HCT116 (cell line): ENCODE data around the gene DLL1.

Source experiments
- EGR1 ChIP-seq: IDR thresholded peaks from 2 replicates; pipeline ENCODE4 v1.6.1; 2012; ENCODE audit warnings: low read depth
- ELF1 ChIP-seq: IDR thresholded peaks from 2 replicates; pipeline ENCODE4 v1.6.1; 2012; ENCODE audit warnings: low read depth, borderline replicate concordance
- EZH2phosphoT487 ChIP-seq: fragments of 200-600 bp; IDR thresholded peaks from 2 replicates; pipeline ENCODE4 v1.6.1; 2018; ENCODE audit warnings: antibody characterized with exemption, borderline replicate concordance
- JUND ChIP-seq: IDR thresholded peaks from 2 replicates; pipeline ENCODE4 v1.6.1; 2012
- MAX ChIP-seq: IDR thresholded peaks from 2 replicates; pipeline ENCODE4 v1.6.1; 2012
- SP1 ChIP-seq: IDR thresholded peaks from 2 replicates; pipeline ENCODE4 v1.6.1; 2012; ENCODE audit warnings: low read depth
- ZNF274 ChIP-seq: fragments of 200-500 bp; sonication (Bioruptor generic); IDR thresholded peaks from 2 replicates; pipeline ENCODE4 v1.6.1; 2014; ENCODE audit warnings: mild to moderate bottlenecking, low read depth, low read length, inconsistent platforms
- TF ChIP-seq, protein P1 (sequence below), 3 experiments: fragments of 200-600 bp in 1 of 3; sonication (generic) in 1 of 3; IDR thresholded peaks in 2 of 3; conservative IDR thresholded peaks in 1 of 3; 2 replicates each; pipeline ENCODE4 v1.5.1; 2012 to 2017; ENCODE audit warnings: low read depth in 2 of 3, low read length in 2 of 3, antibody characterized with exemption in 1 of 3, borderline replicate concordance in 1 of 3, control low read depth in 1 of 3, mild to moderate bottlenecking in 1 of 3, mixed read lengths in 1 of 3, mixed run types in 1 of 3, moderate library complexity in 1 of 3; ENCODE audit not compliant: insufficient read depth in 1 of 3

GRCh38 chr6:170253226-170253909 is 37.5 kb downstream of the DLL1 start:
- TF ChIP-seq, protein P1, sequence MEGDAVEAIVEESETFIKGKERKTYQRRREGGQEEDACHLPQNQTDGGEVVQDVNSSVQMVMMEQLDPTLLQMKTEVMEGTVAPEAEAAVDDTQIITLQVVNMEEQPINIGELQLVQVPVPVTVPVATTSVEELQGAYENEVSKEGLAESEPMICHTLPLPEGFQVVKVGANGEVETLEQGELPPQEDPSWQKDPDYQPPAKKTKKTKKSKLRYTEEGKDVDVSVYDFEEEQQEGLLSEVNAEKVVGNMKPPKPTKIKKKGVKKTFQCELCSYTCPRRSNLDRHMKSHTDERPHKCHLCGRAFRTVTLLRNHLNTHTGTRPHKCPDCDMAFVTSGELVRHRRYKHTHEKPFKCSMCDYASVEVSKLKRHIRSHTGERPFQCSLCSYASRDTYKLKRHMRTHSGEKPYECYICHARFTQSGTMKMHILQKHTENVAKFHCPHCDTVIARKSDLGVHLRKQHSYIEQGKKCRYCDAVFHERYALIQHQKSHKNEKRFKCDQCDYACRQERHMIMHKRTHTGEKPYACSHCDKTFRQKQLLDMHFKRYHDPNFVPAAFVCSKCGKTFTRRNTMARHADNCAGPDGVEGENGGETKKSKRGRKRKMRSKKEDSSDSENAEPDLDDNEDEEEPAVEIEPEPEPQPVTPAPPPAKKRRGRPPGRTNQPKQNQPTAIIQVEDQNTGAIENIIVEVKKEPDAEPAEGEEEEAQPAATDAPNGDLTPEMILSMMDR (IDR thresholded peaks at IDR 0.05 in 2 of 3, conservative IDR thresholded peaks at IDR 0.05 in 1 of 3; ENCODE audit: borderline replicate concordance in 1 of 3, insufficient read depth in 1 of 3, low read depth in 2 of 3, low read length in 2 of 3), result no peak
- TF ChIP-seq EZH2phosphoT487 (no peak), ELF1 (no peak), ZNF274 (no peak), JUND (no peak), MAX (no peak), EGR1 (no peak), SP1 (no peak)
